Progenitor cell of endocrine pancreas (in vitro differentiated cells): Measurements from ENCODE around the gene FBXL16. TPM values are rescaled to one million over a fixed set of nuclear protein-coding genes. Genes with fewer than 3 reads are reported as not detected.

Experiments used
- DNase-seq: peaks from one replicate; pipeline ENCODE4 v3.0.0; 2021; ENCODE audit warnings: low spot score; ENCODE audit not compliant: unreplicated experiment
- H3K27ac Mint-ChIP-seq: 2 replicates; pipeline ENCODE4 v1.8.0; 2021; ENCODE audit warnings: mild to moderate bottlenecking, moderate library complexity, mixed read lengths
- H3K27me3 Mint-ChIP-seq: 2 replicates; pipeline ENCODE4 v1.8.0; 2021; ENCODE audit warnings: mixed read lengths
- H3K36me3 Mint-ChIP-seq: 2 replicates; pipeline ENCODE4 v1.8.0; 2022; ENCODE audit warnings: mixed read lengths; ENCODE audit not compliant: insufficient read depth
- H3K4me1 Mint-ChIP-seq: 2 replicates; pipeline ENCODE4 v1.8.0; 2021; ENCODE audit warnings: low read depth, mixed read lengths
- H3K4me3 Mint-ChIP-seq: 2 replicates; pipeline ENCODE4 v1.8.0; 2021; ENCODE audit warnings: low read depth, mild to moderate bottlenecking, moderate library complexity, mixed read lengths
- H3K9me3 Mint-ChIP-seq: 2 replicates; pipeline ENCODE4 v1.8.0; 2021; ENCODE audit warnings: low read depth, mixed read lengths
- CTCF ChIP-seq: fragments of 200-600 bp; sonication (generic); IDR thresholded peaks from one replicate; pipeline ENCODE4 v1.5.0; 2021; ENCODE audit warnings: antibody characterized with exemption, mild to moderate bottlenecking; ENCODE audit not compliant: unreplicated experiment
- total RNA-seq: library from RNA; stranded (reverse); gene quantifications from 2 replicates; pipeline ENCODE4 v1.2.1, GENCODE V29; 2021

The FBXL16 gene
- total RNA-seq, 1 donor from 2014 or later, result 4.3 TPM

GRCh38 chr16:667780-668518 lies 37.7 kb downstream of the FBXL16 start, which contains the start of gene RHOT2:
Gene RHOT2 (plus strand): TSS chr16:668132. CDS start chr16:668200, 68 bp downstream.
- peak within 1 kb of the TSS; percentile 89 for H3K27ac Mint-ChIP-seq
- no peaks in the 10 kb centered on the region for H3K27me3 Mint-ChIP-seq
- H3K4me3 Mint-ChIP-seq, result peak within 1 kb of the TSS; percentile 76
- H3K36me3 Mint-ChIP-seq, result no peaks in the 10 kb centered on the region
- H3K4me1 Mint-ChIP-seq, result peaks cover 2% of the 10 kb centered on the region
- TF ChIP-seq CTCF, result peak; percentile 94
- peak; percentile 89 for DNase-seq
- H3K9me3 Mint-ChIP-seq, result no peaks in the 10 kb centered on the region

GRCh38 chr16:667113-667779 lies 38.4 kb downstream of the FBXL16 start:
- no peak for DNase-seq
- Mint-ChIP-seq H3K4me1 (peaks cover 2% of the 10 kb centered on the region), H3K27ac (peak overlapping the region; percentile 89), H3K36me3 (peaks cover 1% of the 10 kb centered on the region), H3K4me3 (peak overlapping the region; percentile 27), H3K9me3 (no peaks in the 10 kb centered on the region), H3K27me3 (no peaks in the 10 kb centered on the region)
- TF ChIP-seq CTCF, result no peak

DNA sequence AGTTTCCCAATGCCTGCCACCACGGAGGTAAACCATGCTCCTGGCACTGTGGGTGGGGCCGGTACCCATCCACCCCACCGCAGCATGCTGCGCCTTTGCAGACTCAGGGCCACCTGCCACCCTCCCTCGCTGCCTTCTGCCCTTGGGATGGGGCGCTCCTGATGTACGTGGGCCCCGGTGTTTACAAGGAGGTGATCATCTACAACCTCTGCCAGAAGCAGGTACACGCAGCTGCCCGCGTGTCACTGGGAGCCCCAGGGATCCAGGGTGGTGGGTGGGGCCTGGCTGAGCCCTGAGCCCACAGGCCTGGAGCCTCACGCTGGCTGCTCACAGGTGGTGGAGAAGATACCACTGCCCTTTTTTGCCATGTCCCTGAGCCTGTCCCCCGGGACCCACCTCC lies 39.0 kb downstream of the FBXL16 start:
- no peak overlapping the region for H3K4me3 Mint-ChIP-seq
- no peak for DNase-seq
- H3K4me1 Mint-ChIP-seq, result peaks cover 2% of the 10 kb centered on the region
- H3K36me3 Mint-ChIP-seq, result peaks cover 1% of the 10 kb centered on the region
- H3K9me3 Mint-ChIP-seq, result no peaks in the 10 kb centered on the region
- no peak overlapping the region for H3K27ac Mint-ChIP-seq
- no peaks in the 10 kb centered on the region for H3K27me3 Mint-ChIP-seq
- TF ChIP-seq CTCF, result no peak

DNA sequence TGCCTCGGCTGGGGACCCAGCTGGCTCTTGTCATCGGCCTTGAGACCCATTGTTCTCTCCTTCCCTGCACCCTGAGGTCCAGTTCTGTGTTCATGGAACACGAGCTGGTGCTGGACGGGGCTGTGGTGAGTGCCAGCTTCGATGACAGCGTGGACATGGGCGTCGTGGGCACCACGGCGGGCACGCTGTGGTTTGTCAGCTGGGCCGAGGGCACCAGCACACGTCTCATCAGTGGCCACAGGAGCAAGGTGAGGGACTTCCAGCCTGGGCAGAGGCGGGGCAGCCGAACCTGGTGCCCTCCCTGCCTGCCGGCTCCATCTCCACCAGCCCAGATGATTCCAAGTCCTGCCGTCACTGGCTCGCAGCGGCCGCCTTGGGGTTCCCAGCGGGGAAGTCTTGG lies 43.0 kb downstream of the FBXL16 start:
- TF ChIP-seq CTCF, result no peak
- DNase-seq, result no peak
- Mint-ChIP-seq H3K27ac (no peak overlapping the region), H3K36me3 (peaks cover 1% of the 10 kb centered on the region), H3K9me3 (no peaks in the 10 kb centered on the region), H3K4me1 (no peaks in the 10 kb centered on the region), H3K27me3 (no peaks in the 10 kb centered on the region), H3K4me3 (no peak overlapping the region)

DNA sequence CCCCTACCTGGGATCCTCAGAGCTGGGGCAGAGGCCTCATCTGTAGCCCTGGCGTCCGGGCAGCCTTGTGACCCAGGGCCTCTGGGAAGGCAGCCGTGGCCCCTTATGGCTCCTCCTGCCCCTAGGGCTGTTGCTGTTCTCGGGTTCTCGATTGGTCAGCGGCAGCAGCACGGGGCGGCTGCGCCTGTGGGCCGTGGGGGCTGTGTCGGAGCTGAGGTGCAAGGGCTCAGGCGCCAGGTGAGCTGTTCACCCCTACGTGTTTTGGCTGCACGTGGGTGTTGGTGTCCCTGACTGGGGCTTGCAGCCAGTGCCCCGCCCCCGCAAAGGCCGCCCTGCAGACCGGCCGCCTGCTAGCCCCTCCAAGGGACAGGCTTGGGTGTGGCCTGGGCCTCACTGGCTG lies 43.5 kb downstream of the FBXL16 start:
- Mint-ChIP-seq H3K36me3 (peaks cover 1% of the 10 kb centered on the region), H3K9me3 (no peaks in the 10 kb centered on the region), H3K27me3 (no peaks in the 10 kb centered on the region), H3K27ac (no peak overlapping the region), H3K4me3 (no peak overlapping the region), H3K4me1 (no peaks in the 10 kb centered on the region)
- no peak for TF ChIP-seq CTCF
- DNase-seq, result no peak
